RPMI7951 (cell line): ENCODE results near the gene FJX1. TPM values are rescaled to one million over a fixed set of nuclear protein-coding genes. Genes with fewer than 3 reads are reported as not detected.
"Not testable (repeated sequence)": the region's sequence is repeated elsewhere in the genome, so short reads cannot be mapped to it uniquely, and the experiment has no call there.

Source experiments
- DNase-seq: peaks from one replicate; pipeline ENCODE4 v3.0.0-alpha.2; 2012; ENCODE audit warnings: low read depth
- total RNA-seq: library from RNA; depleted of rRNA; stranded (reverse); fragments of >200 nt; shearing (Covaris generic); gene quantifications from 2 replicates; pipeline ENCODE4 v1.2.3, GENCODE V29; 2014; rRNA removed

FJX1 gene
- total RNA-seq, 1 experiment from 2014 or later = 7.9 TPM

GRCh38 chr11:35667257-35667656 is 49.0 kb downstream of the FJX1 start:
- no peak for DNase-seq

GRCh38 chr11:35668350-35668749 is 50.1 kb downstream of the FJX1 start:
- not testable (repeated sequence) for DNase-seq

Other genes starting within 250 kb of the FJX1 start
- 0.39 and 0.48 TPM in 2 replicates for gene SLC1A2, start 198.9 kb upstream of the FJX1 start, total RNA-seq
- gene PAMR1, start 92.8 kb upstream of the FJX1 start, total RNA-seq = under 0.01 and 0.24 TPM in 2 replicates
- 18.2 and 27.6 TPM in 2 replicates for gene TRIM44, start 44.3 kb downstream of the FJX1 start, total RNA-seq